Astrocyte of the hippocampus (primary cell): Measurements from ENCODE around the gene RAB11FIP4.

Experiments used
- DNase-seq: peaks from one replicate; pipeline ENCODE4 v3.0.0; 2011; ENCODE audit warnings: low read depth, low spot score

RAB11FIP4 gene

DNA sequence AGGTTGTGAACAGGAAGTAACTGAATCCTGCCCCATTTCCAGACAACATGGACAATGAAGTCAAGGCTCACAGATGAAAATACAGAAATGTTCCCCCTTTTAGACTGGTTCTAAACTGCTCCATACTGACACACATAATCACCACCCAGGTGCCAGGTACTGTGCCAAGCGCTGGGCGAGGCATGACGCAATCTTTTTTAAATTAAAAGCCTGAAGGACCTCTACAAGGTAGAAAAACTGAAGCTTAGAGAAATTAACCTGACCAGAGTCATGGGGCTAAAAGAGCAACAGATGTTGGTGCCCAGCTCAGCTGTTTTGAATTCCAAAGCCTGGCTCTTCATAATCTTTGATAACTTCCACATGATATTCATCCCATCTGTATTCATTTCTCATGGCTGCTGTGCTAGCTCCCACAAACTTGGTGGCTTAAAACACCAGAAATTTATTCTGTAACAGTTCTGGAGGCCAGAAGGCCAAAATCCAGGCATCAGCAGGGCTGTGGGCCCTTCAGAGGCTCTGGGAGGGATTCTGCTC, 4.9 kb upstream of the RAB11FIP4 start:
- DNase-seq, result no peak

DNA sequence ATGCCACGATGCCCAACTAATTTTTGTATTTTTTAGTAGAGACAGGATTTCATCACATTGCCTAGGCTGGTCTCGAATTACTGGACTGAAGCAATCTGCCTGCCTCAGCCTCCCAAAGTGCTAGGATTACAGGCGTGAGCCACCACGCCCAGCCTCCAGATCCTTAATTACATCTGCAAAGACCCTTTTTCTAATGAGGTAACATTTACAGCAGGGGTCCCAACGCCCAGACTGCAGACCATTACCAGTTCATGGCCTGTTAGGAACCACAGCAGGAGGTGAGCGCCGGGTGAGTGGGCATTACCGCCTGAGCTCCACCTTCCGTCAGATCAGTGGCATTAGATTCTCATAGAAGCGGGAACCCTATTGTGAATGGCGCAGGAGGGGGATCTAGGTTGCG, 4.0 kb upstream of the RAB11FIP4 start:
- no peak for DNase-seq

DNA sequence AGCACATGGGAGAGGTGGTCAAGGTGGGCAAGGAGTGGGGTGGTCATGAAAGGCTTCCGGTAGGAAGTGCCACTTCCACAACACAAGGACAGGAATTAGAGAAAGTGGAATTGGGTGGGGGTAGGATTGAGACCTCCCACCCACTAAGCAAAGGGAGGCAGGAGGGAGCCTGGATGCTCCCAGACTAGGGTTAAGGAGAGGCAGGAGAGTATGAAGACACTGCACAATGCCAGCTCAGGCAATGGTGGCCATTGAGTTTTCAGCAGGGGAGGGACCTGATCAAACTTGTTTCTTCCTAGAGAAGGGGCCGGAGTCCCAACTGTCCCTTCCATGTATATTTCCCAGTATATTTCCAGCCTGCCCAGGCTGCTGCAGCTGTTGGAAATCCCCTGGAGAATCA, 3.1 kb upstream of the RAB11FIP4 start:
- no peak for DNase-seq

DNA sequence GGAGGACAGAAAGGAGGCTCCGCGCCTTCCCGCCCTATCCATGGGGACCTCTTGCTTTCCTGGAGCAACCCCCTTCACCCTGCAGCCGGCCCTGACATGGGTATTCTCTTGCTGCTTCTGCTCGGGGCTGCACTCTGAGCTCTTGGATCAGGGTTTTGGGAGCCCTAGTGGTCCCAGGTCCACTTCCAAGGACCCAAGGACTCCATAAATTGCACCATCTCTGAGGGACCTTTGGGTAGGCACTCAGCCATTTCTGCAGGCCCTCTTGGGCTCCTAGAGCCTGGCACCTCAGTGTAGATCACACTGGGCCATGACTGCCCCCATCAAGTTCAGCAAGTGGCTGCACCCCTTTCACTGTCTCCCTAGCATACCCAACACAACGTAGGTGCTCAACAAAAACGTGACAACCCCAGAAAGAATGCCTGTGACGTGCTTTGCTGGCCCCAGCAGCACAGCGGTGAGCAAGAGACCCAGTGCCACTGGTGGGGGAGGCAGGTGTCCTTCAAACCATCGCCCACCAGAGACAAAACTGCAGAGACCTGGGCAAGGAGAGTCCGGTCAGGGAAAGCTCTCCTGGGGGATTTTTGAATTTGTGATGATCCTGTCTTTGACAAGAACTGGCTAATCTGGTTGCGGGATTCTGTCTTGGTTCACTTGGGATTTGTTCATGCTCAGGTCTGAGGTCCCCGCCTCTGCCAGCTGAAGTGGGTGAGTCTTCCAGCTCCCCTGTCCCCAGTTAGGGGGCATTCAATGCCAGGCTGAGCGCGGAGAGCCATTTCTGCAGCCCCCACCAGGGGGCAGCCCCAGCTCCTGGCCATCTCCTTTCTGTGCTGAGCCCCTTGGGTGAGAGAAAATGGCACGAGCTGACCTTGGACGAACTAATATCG, 2.5 kb upstream of the RAB11FIP4 start:
- DNase-seq, result peak; percentile 56

DNA sequence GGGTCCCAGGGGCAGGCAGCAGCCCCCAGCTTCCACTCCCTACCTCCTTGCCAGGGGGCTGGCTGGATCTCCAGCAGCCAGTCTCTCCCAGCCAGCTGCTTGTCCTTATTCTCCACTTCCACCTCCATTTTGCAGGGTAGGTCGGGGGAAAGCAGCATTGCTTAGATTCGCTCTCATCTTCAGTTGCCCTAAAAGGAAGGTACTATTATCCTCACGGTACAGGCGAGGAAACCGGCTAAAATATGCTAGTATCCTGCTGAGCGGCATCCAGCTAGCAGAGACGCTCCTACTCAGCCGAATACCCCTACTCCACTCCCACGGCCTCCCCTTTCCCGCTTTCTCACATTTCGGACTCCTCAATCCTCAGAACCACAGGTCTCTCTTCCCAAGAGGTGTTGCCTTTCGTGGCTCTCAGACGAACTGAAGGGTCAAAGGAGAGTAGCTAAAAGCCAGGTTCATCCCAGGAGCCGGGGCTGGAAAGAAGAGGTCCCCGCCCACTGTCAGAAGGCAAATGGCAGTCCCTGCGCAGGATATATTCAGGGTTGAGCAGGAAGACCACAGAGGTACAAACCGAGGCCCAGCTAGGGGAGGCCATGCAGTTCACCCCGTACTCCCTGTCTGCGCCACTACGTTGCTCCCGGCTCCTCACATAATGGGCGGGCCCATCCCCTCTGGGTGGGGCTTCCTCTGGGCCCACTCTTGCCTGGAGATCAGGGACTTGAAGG, 1.7 kb upstream of the RAB11FIP4 start:
- DNase-seq, result no peak

DNA sequence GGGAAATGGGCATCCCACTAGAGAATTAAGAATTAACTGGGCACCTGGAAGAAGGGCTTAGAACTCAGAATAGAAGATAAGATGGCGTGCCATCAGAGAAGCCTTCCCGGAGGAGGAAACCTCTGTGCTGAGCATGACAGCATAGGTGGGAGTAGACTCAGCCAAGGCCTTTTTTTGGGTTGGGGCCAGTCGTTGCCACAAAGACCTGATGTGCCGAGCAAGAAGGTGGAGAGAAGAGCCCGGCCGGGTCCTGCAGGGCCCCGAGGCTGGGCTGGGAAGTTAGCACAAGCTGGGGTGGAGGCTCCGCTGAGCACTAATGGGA, 1.1 kb upstream of the RAB11FIP4 start:
- DNase-seq, result no peak

DNA sequence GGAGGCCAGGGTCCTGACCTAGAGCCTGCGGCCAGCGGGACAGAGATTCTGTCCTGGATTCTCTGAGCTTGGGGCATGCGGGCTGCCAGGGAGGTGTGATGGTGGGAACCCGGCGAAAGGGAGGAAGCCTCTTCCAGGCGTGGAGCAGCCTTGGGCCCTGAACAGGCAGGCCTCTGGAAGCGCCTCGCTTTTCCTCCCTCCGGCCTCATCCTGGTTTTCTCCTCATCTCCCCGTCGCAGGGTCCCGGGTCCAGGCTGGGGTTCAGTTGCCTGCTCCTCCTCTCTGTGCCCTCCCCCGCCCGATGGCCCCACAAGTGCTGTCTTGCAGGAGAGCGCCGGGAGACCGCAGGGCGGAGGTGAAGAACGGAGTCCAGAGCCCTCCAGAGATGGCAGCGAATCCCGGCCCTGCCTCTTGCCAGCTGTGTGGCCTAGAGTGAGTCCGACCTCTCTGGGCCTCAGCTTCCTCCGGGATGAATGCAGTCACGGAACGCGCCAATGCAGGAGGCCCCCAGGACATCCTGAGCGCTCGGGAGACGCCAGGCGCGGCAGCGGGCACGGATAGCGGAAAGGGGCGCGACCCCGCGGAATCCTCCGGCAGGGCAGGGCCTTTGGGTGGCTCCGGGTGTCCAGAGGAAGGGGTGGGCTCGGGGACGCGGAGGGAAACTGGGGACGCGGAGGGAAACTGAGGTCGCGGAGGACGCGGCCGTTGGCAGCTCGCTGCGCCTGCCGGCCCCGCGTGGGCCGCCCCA, 553 bp upstream of the RAB11FIP4 start:
- DNase-seq, result no peak

DNA sequence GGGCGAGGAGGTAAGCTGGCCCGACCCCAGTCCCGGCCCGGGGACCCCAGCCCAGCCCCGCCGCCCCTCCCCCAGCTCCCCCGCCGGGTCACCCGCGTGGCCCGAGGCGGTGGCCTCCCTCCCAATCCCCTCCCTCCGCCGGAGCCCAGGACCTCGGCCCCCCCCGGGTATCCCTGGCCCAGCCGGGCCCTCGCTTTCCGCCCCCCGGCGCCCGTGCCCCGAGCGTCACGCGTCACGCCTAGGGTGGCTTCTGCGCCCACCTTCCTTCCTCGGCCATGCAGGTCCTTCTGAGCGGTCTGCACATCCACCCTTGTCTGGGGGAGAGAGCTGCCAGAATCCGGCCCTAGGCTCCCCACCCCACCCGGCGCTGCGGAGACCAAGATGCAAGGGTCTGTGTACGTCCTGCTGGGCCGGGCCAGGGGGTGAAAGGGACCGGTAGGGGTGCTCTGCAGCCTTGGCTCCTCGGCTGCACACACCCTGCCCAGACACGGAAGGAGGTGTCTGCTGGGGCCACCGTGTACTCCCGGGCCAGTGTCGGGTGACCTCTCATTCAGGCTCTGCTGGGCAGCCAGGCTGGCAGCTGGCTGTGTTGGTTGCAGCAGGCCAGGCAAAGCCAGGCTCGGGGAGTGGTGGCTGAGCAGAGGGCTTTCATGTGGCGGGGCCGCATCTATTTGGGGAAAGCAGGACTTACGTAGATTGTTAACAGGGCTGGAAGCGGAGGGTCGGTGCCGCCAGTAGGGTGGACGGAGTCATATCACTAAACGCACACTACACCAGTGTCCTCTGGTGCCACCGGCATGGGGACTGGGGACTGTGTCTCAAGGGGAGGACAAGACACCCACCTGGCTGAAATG, 754 bp downstream of the RAB11FIP4 start:
- DNase-seq, result no peak

DNA sequence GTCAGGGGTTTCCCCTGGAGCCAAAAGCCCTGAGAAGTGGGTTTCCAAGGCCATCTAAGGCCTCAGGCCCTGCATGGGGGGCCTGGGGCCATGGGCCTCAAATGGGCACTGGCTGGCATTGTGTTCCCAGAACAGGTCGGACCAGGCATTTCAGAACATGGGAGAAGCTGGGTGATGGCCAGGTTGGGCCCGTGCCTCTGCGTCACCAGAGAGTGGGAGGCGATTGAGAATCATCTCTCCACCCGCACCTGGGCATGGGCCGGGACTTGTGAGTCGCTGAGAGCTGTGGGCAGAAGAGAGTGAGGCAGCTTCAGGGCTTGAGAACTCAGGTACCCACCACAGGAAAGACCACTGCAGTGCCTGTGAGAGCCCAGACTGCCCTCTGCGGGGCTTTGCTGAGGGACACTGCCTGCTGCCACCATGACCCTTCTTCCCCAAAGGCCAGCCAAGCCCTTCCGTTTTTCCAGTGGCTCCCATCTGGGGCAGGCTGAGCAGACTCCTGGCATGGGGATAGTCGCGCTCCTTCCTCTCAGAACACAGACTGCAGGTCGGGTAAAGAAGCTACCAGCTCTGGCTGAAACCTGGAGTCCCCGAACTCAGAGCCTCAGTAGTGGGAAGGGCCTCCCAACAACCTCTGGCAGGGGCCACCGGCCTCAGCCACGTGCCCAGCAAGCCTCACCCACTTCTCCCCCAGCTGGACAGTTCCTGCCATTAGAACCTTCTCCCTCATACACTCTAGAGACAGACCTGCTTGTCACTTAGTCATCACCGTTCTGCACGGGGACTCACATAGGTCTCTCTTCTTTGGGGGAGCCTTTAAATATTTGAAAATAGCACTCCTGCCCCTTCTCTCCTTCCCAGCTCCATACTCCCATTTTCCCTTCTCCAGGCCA, 1.6 kb downstream of the RAB11FIP4 start:
- DNase-seq, result no peak

DNA sequence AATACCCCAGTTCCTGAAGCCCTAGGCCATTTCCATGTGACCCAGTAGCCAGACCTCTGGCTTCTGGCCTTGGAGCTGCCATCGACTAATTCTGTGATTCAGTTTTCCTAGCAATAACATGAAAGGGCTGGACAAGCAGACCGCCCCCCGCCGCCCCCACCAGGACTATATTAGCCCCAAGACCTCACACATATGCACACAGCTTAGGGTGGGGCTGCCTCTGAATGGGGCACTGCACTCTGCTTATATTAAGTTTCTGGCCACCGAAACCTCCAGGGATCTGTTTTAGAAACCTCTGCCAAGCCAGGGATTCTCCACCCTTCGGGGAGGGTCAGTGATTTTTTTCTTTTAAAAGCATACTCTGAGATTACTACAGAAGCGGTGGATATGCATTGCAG, 2.3 kb downstream of the RAB11FIP4 start:
- no peak for DNase-seq

DNA sequence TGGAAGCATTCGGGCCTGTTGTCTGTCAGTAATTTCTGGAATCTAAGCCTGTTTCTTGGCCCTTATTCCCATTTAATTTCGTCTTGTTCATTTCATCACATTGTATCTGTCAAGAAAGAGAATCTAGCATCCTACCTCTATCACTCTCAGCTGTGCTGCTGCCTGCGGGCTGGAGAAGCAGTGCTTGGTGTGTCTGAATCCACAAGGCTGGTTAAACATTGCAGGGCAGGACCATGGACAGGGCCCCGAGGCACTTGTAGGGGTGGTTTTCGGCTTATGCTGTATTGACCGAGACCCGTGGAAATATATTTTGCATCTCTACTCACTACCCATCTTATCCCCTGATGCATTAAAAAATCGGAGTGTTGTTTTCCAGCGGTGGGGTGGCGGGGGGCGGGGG, 3.1 kb downstream of the RAB11FIP4 start:
- DNase-seq, result peak; percentile 90

DNA sequence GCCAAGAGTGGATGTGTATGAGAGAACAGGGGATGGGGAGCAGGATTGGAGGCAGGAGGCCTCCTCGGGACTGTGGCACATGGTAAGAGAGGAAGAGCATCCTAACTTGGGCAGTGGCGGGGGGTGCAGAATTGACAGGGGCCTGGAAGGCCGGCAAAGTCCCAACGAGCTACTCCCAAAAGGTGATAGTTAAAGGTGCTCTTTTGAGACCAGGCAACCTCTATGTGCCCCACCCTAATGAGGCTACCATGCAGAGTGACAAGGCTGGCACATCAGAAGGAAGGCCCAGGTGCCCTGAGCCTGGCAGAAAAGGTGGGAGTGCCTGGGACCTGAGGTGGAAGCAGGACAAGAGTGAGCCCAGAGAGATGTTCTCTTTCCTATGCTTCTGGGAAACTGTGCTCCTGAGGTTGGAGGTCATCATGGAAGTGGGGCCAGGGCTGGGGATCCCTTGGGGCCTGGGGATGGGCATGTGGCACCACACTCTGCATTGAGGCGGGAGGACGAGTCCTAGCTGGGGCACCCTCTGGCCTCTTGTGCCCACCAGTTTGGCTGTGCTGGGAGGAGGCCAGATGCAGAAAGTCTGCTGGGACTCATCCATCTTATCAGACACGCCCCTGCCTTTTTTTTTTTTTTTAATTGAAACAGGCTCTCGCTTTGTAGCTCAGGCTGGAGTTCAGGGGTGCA, 5.9 kb downstream of the RAB11FIP4 start:
- no peak for DNase-seq

DNA sequence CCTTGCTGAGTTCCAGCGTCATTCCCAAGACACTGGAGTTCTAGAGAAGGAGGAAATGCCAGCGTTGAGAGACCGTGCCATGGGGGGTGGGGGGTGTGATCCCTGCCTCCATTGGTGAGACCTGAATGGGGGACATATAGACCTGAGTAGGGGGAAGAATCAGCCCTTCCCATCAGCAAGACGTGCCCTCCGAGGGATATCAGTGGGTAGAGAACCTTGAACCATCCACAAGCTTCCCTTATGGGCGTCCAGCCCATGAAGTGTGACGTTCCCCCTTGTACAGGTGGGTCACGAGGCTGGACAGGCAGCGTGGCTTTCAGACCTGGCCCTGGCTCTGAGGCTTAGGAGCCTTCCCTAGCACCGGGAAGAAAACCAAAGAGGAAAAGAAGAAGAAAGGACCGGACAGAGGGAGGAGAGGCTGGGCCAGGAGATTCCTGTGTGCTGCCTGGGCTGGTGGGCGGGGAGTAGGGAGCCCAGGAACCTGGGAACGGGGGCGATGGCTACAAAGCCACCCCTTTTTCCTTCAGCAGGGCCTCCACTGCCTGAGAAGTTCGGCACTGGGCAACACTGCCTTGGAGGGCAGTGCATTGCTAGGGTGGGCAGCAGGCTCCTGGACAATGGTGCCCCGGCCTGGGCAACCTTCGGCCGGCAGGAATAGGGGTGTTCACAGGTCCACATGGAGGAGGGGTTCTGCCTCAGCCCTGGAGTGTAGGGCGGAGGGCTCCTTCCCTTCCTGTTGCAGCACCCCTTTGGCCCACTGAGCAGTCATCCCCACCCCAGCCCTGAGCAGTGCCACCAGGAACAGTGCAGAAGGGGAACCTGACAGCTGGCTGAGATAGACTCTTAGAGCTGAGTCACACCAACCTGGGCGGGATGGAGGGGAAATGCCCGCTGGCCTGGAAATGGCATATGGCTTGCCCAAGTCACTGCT, 7.2 kb downstream of the RAB11FIP4 start:
- no peak for DNase-seq

DNA sequence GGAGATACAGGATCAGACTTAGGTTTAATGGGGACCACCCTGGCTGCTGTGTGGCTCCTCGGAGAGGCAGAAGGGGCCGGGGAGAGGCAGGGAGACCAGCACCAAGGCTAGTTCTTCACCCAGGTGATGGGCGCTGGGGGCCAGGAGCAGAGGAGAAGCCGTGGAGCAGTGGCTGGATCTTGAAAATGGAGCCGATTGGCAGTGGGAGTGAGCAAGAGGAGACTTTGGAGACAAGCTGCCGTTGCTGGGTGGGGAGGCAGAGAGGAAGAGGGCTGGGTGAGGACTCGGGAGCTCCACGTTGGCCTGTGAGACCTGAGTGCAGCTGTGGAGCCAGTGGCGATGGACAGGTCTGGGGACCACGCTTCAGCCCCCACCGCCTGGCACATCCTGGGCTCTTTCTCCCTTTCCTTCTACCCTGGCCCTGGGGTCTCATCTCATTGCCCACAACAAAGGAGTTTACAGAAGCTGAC, 9.0 kb downstream of the RAB11FIP4 start:
- no peak for DNase-seq

DNA sequence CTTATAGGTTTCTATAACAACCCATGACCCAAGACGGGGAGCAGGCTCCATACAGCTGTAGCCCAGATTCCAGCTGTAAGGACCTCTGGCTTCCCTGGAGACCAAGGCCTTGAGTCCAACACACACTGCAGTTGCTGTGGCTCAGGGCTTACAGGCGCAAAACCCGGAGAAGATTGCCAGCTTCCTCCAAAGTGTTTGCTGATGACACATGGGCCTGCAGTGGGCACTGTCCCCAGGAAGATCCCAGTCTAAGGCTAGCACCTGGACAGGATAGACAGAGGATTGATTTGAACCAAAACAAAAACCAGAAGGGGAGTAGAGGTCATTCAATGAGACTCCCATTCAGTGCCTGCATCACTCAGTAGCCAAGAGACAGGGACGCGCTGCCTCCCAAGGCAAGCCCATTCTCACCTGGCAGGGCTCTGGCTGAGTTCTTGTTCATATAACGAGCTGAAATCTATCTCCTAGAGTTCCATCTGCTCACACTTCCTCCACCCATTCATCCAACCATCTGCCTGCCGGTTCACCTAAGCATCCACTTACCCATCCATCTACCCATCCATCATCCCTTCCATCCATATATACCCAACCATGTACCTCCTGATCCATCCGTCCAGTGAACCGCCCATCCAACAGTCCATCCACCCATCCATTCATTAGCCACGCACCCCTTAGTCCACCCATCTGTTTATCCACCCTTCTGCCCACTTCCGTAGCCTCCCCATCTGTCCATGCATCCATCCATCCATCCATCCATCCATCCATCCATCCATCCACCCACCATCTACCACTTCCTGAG, 10.2 kb downstream of the RAB11FIP4 start:
- DNase-seq, result no peak

DNA sequence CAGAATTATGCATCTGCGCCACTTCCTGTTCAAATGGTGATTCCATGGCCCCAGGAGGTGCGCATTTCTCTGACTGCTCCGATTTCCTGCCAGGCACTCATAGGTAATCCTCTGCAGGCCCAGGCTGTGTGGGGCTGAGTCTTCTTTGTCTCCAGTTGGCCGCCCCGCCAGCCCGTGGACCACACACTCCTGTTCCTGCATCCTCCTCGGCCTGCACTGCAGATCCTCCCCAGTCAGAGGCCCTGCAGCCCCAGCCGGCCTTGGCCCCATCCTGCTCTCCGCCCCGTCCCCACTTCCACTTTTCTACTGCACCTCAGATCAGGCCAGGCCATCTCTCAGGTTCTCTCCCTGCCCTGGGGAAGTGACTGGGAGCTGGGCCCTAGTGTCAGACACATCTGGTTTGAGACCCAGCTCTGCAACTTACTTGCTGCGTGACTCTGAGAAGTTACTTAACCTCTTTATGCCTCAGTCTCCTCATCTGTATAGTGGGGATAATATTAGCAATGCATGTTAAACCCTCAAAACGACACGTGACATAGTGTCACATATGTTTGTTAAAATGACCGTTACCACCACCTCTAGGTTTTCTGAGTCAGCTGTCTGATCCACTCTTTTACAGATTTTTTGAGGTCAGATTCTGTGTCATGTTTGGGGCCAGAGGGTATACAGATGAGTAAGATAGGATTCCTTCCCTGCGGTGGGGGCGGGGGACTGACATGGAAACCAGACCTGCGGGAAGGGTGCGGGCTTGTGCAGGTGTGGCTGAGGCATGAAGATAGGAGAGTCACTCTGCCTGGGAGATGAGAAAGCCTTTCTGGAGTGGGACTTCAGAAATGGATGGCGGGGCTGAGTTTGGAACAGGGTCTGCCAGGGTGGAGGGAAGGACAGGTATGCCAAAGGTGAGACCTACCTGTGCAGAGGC, 12.8 kb downstream of the RAB11FIP4 start:
- no peak for DNase-seq
